K562 (cell line): ENCODE data around the gene MMAB. TPM values are rescaled to one million over a fixed set of nuclear protein-coding genes. Genes with fewer than 3 reads are reported as not detected.

Experiments
- ATAC-seq: fragments of 200-7000 bp; cut with Tn5 transposase; 3 replicates; pipeline ENCODE4 v1.9.1; 2020; ENCODE audit warnings: moderate library complexity
- BruUV-seq: library from RNA; stranded (reverse); fragments of 400-500 nt; replicated peaks from 2 replicates; lab custom pipeline; 2021; lab: Mats Ljungman, UMichigan
- CTCF ChIA-PET: fragments of 300-600 bp; formaldehyde crosslinking; extraction: SDS; loops from one replicate; lab custom pipeline; 2021; ENCODE audit warnings: low intra/inter-chr PET ratio; lab: Yijun Ruan, JAX
- POLR2A ChIA-PET: fragments of 300-600, 350-650 bp; sonication (Branson Sonifier 250); formaldehyde crosslinking; extraction: SDS; loops from one replicate; lab custom pipeline; 2021; ENCODE audit warnings: antibody characterized with exemption, inconsistent platforms; lab: Yijun Ruan, JAX
- DNase-seq, 4 experiments: peaks; one replicate each; pipeline versions ENCODE4 v3.0.0 to v3.0.0-alpha.2; 2011 to 2018; ENCODE audit warnings: low spot score in 3 of 4, mixed read lengths in 3 of 4; ENCODE audit errors: extremely low read depth in 1 of 4
- FAIRE-seq: peaks from 2 replicates; lab custom pipeline; 2011; peaks lifted over from hg19 to GRCh38; lab: Jason Lieb, UNC
- H2AFZ ChIP-seq: 2 replicates; pipeline ENCODE4 v1.6.0; 2011; ENCODE audit warnings: low read depth, low read length, control low read depth, inconsistent platforms
- H3K27ac ChIP-seq: fragments of 200-600 bp; 3 replicates; pipeline ENCODE4 v1.8.0; 2011; ENCODE audit warnings: low read depth, mild to moderate bottlenecking, control low read depth, inconsistent platforms, low read length, moderate library complexity, mixed read lengths; ENCODE audit errors: extremely low read depth
- H3K27me3 ChIP-seq, 2 experiments: fragments of 300-600 bp in 1 of 2; 2 replicates in 1 of 2; 3 replicates in 1 of 2; pipeline versions ENCODE4 v1.6.0 to v1.8.0; 2011; ENCODE audit warnings: inconsistent platforms in 2 of 2, low read length in 2 of 2, mild to moderate bottlenecking in 1 of 2, mixed read lengths in 1 of 2, moderate library complexity in 1 of 2; ENCODE audit not compliant: control insufficient read depth in 2 of 2, insufficient read depth in 2 of 2
- H3K36me3 ChIP-seq: fragments of 300-600 bp; 3 replicates; pipeline ENCODE4 v1.8.0; 2011; ENCODE audit warnings: mild to moderate bottlenecking, low read length, inconsistent platforms; ENCODE audit not compliant: control insufficient read depth, insufficient read depth
- H3K4me1 ChIP-seq, 2 experiments: fragments of 200-600 bp in 1 of 2; replicated peaks in 1 of 2; 2 replicates in 1 of 2; 3 replicates in 1 of 2; pipeline versions ENCODE4 v1.5.1 to v1.8.0; 2011; ENCODE audit warnings: inconsistent platforms in 2 of 2, low read length in 2 of 2, mild to moderate bottlenecking in 1 of 2, mixed read lengths in 1 of 2, moderate library complexity in 1 of 2; ENCODE audit not compliant: control insufficient read depth in 2 of 2, insufficient read depth in 2 of 2
- H3K4me2 ChIP-seq: 2 replicates; pipeline ENCODE4 v1.6.1; 2011; ENCODE audit warnings: low read length, control low read depth, inconsistent platforms, mixed read lengths; ENCODE audit not compliant: insufficient read depth
- H3K4me3 ChIP-seq: fragments of 200-600 bp; sonication (generic), shearing (Covaris generic); 2 replicates; pipeline ENCODE4 v1.5.1; 2016; ENCODE audit warnings: control low read depth, inconsistent platforms
- H3K79me2 ChIP-seq: fragments of 200-600 bp; 3 replicates; pipeline ENCODE4 v1.8.0; 2011; ENCODE audit warnings: low read length, inconsistent platforms; ENCODE audit not compliant: control insufficient read depth, insufficient read depth
- H3K9ac ChIP-seq, 2 experiments: 2 replicates each; pipeline versions ENCODE4 v1.6.0 to v1.6.1; 2011; ENCODE audit warnings: low read depth in 2 of 2, low read length in 2 of 2, control low read depth in 1 of 2, inconsistent platforms in 1 of 2, mild to moderate bottlenecking in 1 of 2, mixed read lengths in 1 of 2; ENCODE audit not compliant: insufficient read depth in 1 of 2
- H3K9me1 ChIP-seq: one replicate; pipeline ENCODE4 v1.6.0; 2011; ENCODE audit warnings: inconsistent platforms, mild to moderate bottlenecking, low read length, moderate library complexity; ENCODE audit not compliant: control insufficient read depth, insufficient read depth
- H3K9me3 ChIP-seq: replicated peaks from 2 replicates; pipeline ENCODE4 v1.5.1; 2011; ENCODE audit warnings: low read depth, low read length, inconsistent platforms; ENCODE audit not compliant: control insufficient read depth, insufficient read depth
- H4K20me1 ChIP-seq: replicated peaks from 2 replicates; pipeline ENCODE4 v1.6.1; 2011; ENCODE audit warnings: low read length, inconsistent platforms, mixed read lengths; ENCODE audit not compliant: control insufficient read depth, insufficient read depth
- C11orf30 ChIP-seq: fragments of 450-650 bp; IDR thresholded peaks from 2 replicates; pipeline ENCODE4 v1.6.1; 2016; ENCODE audit warnings: low read depth, mild to moderate bottlenecking
- EP400 ChIP-seq: fragments of 450-650 bp; IDR thresholded peaks from 2 replicates; pipeline ENCODE4 v1.6.1; 2017; ENCODE audit warnings: antibody characterized with exemption, mild to moderate bottlenecking, moderate library complexity
- GABPA ChIP-seq: fragments of 200-800 bp; sonication (Bioruptor generic); conservative IDR thresholded peaks from 2 replicates; pipeline ENCODE4 v1.6.1; 2016; ENCODE audit warnings: low read depth, missing genetic modification characterization, missing compliant biosample characterization
- HCFC1 ChIP-seq: IDR thresholded peaks from 2 replicates; pipeline ENCODE4 v1.6.1; 2012; ENCODE audit warnings: low read depth, low read length, improper control_type of control experiment
- HEY1 ChIP-seq: fragments of 250-450 bp; sonication (Bioruptor Pico); IDR thresholded peaks from 2 replicates; pipeline ENCODE4 v1.5.0; 2020; ENCODE audit warnings: mild to moderate bottlenecking, moderate library complexity, borderline replicate concordance
- NFIC ChIP-seq: fragments of 450-650 bp; IDR thresholded peaks from 2 replicates; pipeline ENCODE4 v1.6.1; 2017; ENCODE audit warnings: mild to moderate bottlenecking, inconsistent platforms
- POLR2H ChIP-seq: IDR thresholded peaks from 2 replicates; pipeline ENCODE4 v1.6.1; 2016; ENCODE audit warnings: missing genetic modification characterization, low read depth, mild to moderate bottlenecking, control low read depth, missing compliant biosample characterization, moderate library complexity
- RB1 ChIP-seq: fragments of 450-650 bp; IDR thresholded peaks from 2 replicates; pipeline ENCODE4 v1.6.1; 2017; ENCODE audit warnings: low read depth, mild to moderate bottlenecking
- SOX6 ChIP-seq: fragments of 450-650 bp; IDR thresholded peaks from 2 replicates; pipeline ENCODE4 v1.6.1; 2014; ENCODE audit warnings: mild to moderate bottlenecking
- THRAP3 ChIP-seq: fragments of 450-650 bp; IDR thresholded peaks from 2 replicates; pipeline ENCODE4 v1.6.1; 2016; ENCODE audit warnings: mild to moderate bottlenecking, inconsistent platforms, borderline replicate concordance
- ZNF316 ChIP-seq: fragments of 450-650 bp; IDR thresholded peaks from 2 replicates; pipeline ENCODE4 v1.6.1; 2016
- WGBS: fragments of 100-300 bp; shearing (Covaris generic); methylation state at CpG from one replicate; pipeline ENCODE4 v1.1.6; 2016; ENCODE audit warnings: low coverage, mixed read lengths; ENCODE audit not compliant: insufficient coverage; ENCODE audit errors: missing lambda C conversion rate; 5-methylcytosine and 5-hydroxymethylcytosine counted together
- in situ Hi-C: fragments of 300-500 bp; cut with MboI; formaldehyde crosslinking; loops from 4 replicates; pipeline ENCODE4 v1.15.0; 2018; ENCODE audit warnings: inconsistent platforms, mixed read lengths
- intact Hi-C: fragments of 100-400 bp; cut with micrococcal nuclease; formaldehyde crosslinking; loops from 2 replicates; pipeline ENCODE4 v1.14.2; 2022
- polyA plus RNA-seq, 8 experiments: library from polyadenylated mRNA; depleted of rRNA in 4 of 8; stranded (reverse) in 5 of 8; unstranded in 3 of 8; fragments of >200 nt; fragmentation: Nextera tagmentation in 2 of 8; fragmentation: Illumina TruSeq in 1 of 8; extraction: Ambion mirVana in 2 of 8; extraction: Trizol in 1 of 8; gene quantifications; 2 replicates each; pipeline versions ENCODE4 v1.2.1 to v1.2.3, GENCODE V29; 2011 to 2014; ENCODE audit warnings: inconsistent platforms in 1 of 8, missing spikeins in 1 of 8
- total RNA-seq, 7 experiments: library from RNA; depleted of rRNA in 6 of 7; stranded (reverse); fragments of >200 nt in 6 of 7; fragmentation: Illumina TruSeq in 2 of 7; extraction: Trizol in 2 of 7; gene quantifications; 2 replicates each; pipeline versions ENCODE4 v1.2.1 to v1.2.3, GENCODE V29; 2011 to 2021; ENCODE audit warnings: low replicate concordance in 1 of 7
- TF ChIP-seq, protein P1 (sequence below): sonication (generic); formaldehyde crosslinking; IDR thresholded peaks from 2 replicates; pipeline ENCODE4 v1.8.1; 2023; ENCODE audit warnings: mild to moderate bottlenecking, missing genetic modification reagents
- TF ChIP-seq, protein P2 (sequence below): IDR thresholded peaks from 3 replicates; pipeline ENCODE4 v1.6.1; 2011; ENCODE audit warnings: borderline replicate concordance, mild to moderate bottlenecking, moderate library complexity; ENCODE audit not compliant: insufficient read length; ENCODE audit errors: extremely low read depth
- TF ChIP-seq, protein P3 (sequence below): fragments of 250-450 bp; sonication (Bioruptor Pico); IDR thresholded peaks from 2 replicates; pipeline ENCODE4 v1.8.0; 2021; ENCODE audit warnings: borderline replicate concordance, mild to moderate bottlenecking, moderate library complexity; ENCODE audit not compliant: poor library complexity, severe bottlenecking
- TF ChIP-seq, protein P4 (sequence below), 2 experiments: fragments of 150-350 bp in 1 of 2; IDR thresholded peaks; 2 replicates each; pipeline ENCODE4 v1.6.1; 2012 to 2016; ENCODE audit warnings: low read depth in 2 of 2, low read length in 2 of 2, mild to moderate bottlenecking in 1 of 2, moderate library complexity in 1 of 2

Gene MMAB
- total and polyA plus RNA-seq, 9 of the 15 experiments (the other 6 are each of a cell fraction or from before 2014, with no cell fraction given), result 9.5 to 76.1 (median 46.2) TPM

DNA sequence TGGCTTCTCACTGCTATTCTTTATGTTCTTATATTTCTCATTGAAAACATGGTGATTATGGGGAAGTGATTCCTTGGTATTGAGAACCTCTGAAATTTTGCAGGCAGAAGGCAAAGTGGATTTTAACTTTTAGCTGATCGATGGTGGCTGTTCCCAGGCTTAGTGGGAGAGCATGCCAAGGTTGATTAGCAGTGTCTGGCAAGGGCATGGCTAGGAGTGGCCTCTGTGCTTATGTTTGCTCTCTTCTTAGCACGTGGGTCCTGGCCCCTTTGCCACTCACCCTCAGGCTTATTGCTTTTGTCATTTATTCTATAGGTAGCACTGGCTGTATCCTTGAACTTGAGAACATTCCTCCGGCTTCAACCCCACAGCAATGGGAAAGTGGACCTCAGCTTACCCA is 2.4 kb upstream of the MMAB start:
- DNase-seq (no peak), ATAC-seq (no peak), FAIRE-seq (no peak)
- no peaks in the 10 kb centered on the region for H3K27me3 ChIP-seq
- H3K9ac ChIP-seq, result peak overlapping the region in 1 of 2 experiments; percentile 54; a peak in 1 of 4 replicates
- no peak overlapping the region for H3K4me3 ChIP-seq
- no peak overlapping the region for H2AFZ ChIP-seq
- H3K36me3 ChIP-seq, result peaks cover 73% of the 10 kb centered on the region; the same call in 2 of the 3 replicates
- intact Hi-C loops, result no loop called here
- in situ Hi-C loops, result no loop called here
- H3K27ac ChIP-seq, result no peak overlapping the region
- H3K9me1 ChIP-seq, result peaks cover 4% of the 10 kb centered on the region
- no peak overlapping the region for H3K4me2 ChIP-seq
- CTCF ChIA-PET, result interaction anchor here (0.6 kb wide), 1 partner anchor 1079 kb away, joined by 5 read pairs; no protein-coding TSS in a partner anchor
- H3K9me3 ChIP-seq, result no peaks in the 10 kb centered on the region
- BruUV-seq, result no TSS peak
- H3K4me1 ChIP-seq, result peaks cover 13 to 14% of the 10 kb centered on the region in 2 experiments; a peak in 4 of 5 replicates
- 80% methylated on average over 3 of the region's 3 CpGs for WGBS
- H3K79me2 ChIP-seq, result peaks cover 24% of the 10 kb centered on the region
- POLR2A ChIA-PET, result interaction anchor here (1.4 kb wide), 2 partner anchors 11 to 20 kb away, joined by 3 to 6 read pairs; no protein-coding TSS in a partner anchor
- no peaks in the 10 kb centered on the region for H4K20me1 ChIP-seq
- TF ChIP-seq POLR2H (tag) (no peak), SOX6 (no peak), THRAP3 (no peak), ZNF316 (no peak), GABPA (tag) (no peak), HEY1 (no peak), HCFC1 (no peak), EP400 (no peak), C11orf30 (no peak), NFIC (no peak), RB1 (no peak)
- TF ChIP-seq, protein P1, sequence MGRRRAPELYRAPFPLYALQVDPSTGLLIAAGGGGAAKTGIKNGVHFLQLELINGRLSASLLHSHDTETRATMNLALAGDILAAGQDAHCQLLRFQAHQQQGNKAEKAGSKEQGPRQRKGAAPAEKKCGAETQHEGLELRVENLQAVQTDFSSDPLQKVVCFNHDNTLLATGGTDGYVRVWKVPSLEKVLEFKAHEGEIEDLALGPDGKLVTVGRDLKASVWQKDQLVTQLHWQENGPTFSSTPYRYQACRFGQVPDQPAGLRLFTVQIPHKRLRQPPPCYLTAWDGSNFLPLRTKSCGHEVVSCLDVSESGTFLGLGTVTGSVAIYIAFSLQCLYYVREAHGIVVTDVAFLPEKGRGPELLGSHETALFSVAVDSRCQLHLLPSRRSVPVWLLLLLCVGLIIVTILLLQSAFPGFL, result no peak
- TF ChIP-seq, protein P2, sequence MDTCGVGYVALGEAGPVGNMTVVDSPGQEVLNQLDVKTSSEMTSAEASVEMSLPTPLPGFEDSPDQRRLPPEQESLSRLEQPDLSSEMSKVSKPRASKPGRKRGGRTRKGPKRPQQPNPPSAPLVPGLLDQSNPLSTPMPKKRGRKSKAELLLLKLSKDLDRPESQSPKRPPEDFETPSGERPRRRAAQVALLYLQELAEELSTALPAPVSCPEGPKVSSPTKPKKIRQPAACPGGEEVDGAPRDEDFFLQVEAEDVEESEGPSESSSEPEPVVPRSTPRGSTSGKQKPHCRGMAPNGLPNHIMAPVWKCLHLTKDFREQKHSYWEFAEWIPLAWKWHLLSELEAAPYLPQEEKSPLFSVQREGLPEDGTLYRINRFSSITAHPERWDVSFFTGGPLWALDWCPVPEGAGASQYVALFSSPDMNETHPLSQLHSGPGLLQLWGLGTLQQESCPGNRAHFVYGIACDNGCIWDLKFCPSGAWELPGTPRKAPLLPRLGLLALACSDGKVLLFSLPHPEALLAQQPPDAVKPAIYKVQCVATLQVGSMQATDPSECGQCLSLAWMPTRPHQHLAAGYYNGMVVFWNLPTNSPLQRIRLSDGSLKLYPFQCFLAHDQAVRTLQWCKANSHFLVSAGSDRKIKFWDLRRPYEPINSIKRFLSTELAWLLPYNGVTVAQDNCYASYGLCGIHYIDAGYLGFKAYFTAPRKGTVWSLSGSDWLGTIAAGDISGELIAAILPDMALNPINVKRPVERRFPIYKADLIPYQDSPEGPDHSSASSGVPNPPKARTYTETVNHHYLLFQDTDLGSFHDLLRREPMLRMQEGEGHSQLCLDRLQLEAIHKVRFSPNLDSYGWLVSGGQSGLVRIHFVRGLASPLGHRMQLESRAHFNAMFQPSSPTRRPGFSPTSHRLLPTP, result no peak
- TF ChIP-seq, protein P3, sequence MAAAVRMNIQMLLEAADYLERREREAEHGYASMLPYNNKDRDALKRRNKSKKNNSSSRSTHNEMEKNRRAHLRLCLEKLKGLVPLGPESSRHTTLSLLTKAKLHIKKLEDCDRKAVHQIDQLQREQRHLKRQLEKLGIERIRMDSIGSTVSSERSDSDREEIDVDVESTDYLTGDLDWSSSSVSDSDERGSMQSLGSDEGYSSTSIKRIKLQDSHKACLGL (CRISPR knock-in tag), result no peak
- TF ChIP-seq, protein P4, sequence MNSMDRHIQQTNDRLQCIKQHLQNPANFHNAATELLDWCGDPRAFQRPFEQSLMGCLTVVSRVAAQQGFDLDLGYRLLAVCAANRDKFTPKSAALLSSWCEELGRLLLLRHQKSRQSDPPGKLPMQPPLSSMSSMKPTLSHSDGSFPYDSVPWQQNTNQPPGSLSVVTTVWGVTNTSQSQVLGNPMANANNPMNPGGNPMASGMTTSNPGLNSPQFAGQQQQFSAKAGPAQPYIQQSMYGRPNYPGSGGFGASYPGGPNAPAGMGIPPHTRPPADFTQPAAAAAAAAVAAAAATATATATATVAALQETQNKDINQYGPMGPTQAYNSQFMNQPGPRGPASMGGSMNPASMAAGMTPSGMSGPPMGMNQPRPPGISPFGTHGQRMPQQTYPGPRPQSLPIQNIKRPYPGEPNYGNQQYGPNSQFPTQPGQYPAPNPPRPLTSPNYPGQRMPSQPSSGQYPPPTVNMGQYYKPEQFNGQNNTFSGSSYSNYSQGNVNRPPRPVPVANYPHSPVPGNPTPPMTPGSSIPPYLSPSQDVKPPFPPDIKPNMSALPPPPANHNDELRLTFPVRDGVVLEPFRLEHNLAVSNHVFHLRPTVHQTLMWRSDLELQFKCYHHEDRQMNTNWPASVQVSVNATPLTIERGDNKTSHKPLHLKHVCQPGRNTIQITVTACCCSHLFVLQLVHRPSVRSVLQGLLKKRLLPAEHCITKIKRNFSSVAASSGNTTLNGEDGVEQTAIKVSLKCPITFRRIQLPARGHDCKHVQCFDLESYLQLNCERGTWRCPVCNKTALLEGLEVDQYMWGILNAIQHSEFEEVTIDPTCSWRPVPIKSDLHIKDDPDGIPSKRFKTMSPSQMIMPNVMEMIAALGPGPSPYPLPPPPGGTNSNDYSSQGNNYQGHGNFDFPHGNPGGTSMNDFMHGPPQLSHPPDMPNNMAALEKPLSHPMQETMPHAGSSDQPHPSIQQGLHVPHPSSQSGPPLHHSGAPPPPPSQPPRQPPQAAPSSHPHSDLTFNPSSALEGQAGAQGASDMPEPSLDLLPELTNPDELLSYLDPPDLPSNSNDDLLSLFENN (IDR thresholded peaks at IDR 0.05; ENCODE audit: low read depth in 2 of 2, low read length in 2 of 2), result no peak
